Measurements from ENCODE around the gene KRTAP4-7. TPM values are rescaled to one million over a fixed set of nuclear protein-coding genes. Genes with fewer than 3 reads are reported as not detected.
A peak's percentile ranks its signal among the peaks of the same experiment; 100 is the strongest.

Gene KRTAP4-7
- total and polyA plus RNA-seq, 2 of the 4 experiments (the other 2 are of a cell fraction), result not detected

DNA sequence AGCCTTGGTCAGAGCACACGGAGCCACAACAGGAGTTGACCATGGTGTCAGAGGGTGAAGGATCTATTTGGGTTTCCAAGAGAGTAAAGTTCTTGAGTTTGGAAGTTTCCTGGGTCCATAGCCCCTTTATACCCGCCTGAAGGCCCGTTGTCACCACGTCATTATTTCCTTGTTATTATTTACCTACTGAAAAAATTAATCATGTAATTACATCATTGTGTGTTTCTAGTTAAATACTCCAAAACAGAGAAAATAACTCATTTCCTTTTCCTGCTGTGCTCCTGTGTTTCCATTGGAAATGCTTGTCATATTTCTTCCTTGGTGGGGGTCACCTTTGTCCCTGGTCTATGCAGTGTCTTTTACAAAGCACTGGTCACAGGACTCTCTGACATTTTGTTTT is 14.1 kb downstream of the KRTAP4-7 start, which contains the start of gene KRTAP4-8:
Gene KRTAP4-8, minus strand, starts transcription at position 101 of the 400 bp plus-strand sequence. Its CDS starts 58 bp downstream, at position 43.
- peak within 1 kb of the TSS; percentile 0; the same call in 1 of the 2 replicates for H4K5ac ChIP-seq (ENCODE audit: low read depth, low read length)
- DNase-seq, result no peak
- H3K4me2 ChIP-seq (ENCODE audit: low read depth, low read length), result no peak within 1 kb of the TSS
- 71% methylated on average over 1 of the region's 4 CpGs; no CpG with 5 or more reads in 1 of the 2 experiments for WGBS, 2 experiments (ENCODE audit: extremely low coverage in 2 of 2, insufficient read length in 1 of 2)
- no peaks in the 10 kb centered on the region for H4K20me1 ChIP-seq (ENCODE audit: insufficient read depth, low read length)
- H3K56ac ChIP-seq (ENCODE audit: extremely low read depth, insufficient read depth, low read length), result no peak within 1 kb of the TSS
- no peak for ATAC-seq (ENCODE audit: low read depth)
- dilution Hi-C loops (cut with HindIII; ENCODE audit: low sequenced_read_pairs, unreplicated experiment) (no loop called here), intact Hi-C loops (cut with micrococcal nuclease) (no loop called here), in situ Hi-C loops (cut with MboI; ENCODE audit: low sequenced_read_pairs) (no loop called here)
- H3K18ac ChIP-seq (ENCODE audit: low read depth, low read length), result peak within 1 kb of the TSS; percentile 76; the same call in 1 of the 2 replicates
- peak within 1 kb of the TSS; percentile 32 to 53 for H4K8ac ChIP-seq (ENCODE audit: low read depth in 2 of 2, low read length in 2 of 2)
- H2BK5ac ChIP-seq (ENCODE audit: low read depth, low read length, poor library complexity, severe bottlenecking), result peak within 1 kb of the TSS; percentile 95
- H3K9ac ChIP-seq (ENCODE audit: low read depth, low read length), result no peak within 1 kb of the TSS
- peaks cover 6% of the 10 kb centered on the region for H3K9me1 ChIP-seq (ENCODE audit: insufficient read depth, low read length)
- H3K14ac ChIP-seq (replicated peaks; ENCODE audit: low read depth, low read length), result peak within 1 kb of the TSS; percentile 85
- H2BK20ac ChIP-seq (ENCODE audit: low read depth, low read length), result peak within 1 kb of the TSS; percentile 95
- no peaks in the 10 kb centered on the region for H3K79me1 ChIP-seq (ENCODE audit: low read depth in 1 of 2, low read length in 2 of 2)
- peak within 1 kb of the TSS; percentile 79; the same call in 1 of the 2 replicates for H3K23ac ChIP-seq (ENCODE audit: low read depth, low read length)
- no peak within 1 kb of the TSS for H2AFZ ChIP-seq (replicated peaks; ENCODE audit: low read length, poor library complexity)
- H3K27ac ChIP-seq (ENCODE audit: insufficient read depth, low read length), result no peak within 1 kb of the TSS; the same call in 1 of the 2 replicates
- H2BK15ac ChIP-seq (ENCODE audit: low read depth, low read length), result peak within 1 kb of the TSS; percentile 70; the same call in 1 of the 3 replicates
- ChIA-PET POLR2A (ENCODE audit: unreplicated experiment) (no interaction called here), CTCF (no interaction called here)
- peak within 1 kb of the TSS; percentile 68 for H4K91ac ChIP-seq (ENCODE audit: insufficient read depth, low read depth, low read length)
- H3K9me3 ChIP-seq (ENCODE audit: control insufficient read depth, insufficient read depth, low read length), result no peaks in the 10 kb centered on the region
- H2BK120ac ChIP-seq (ENCODE audit: low read depth, low read length), result peak within 1 kb of the TSS; percentile 86
- no peaks in the 10 kb centered on the region for H3K36me3 ChIP-seq (ENCODE audit: control insufficient read depth, insufficient read depth, low read length)
- no peak within 1 kb of the TSS for H3K4me3 ChIP-seq (ENCODE audit: insufficient read depth, low read depth, low read length)
- BruUV-seq (replicated peaks), result no TSS peak
- peak within 1 kb of the TSS; percentile 86 for H2AK5ac ChIP-seq (ENCODE audit: low read depth, low read length)
- no peak for TF ChIP-seq NFE2L2 (IDR thresholded peaks at IDR 0.05; ENCODE audit: low read depth, low read length)
- no peak for TF ChIP-seq MXI1 (IDR thresholded peaks at IDR 0.05; ENCODE audit: borderline replicate concordance, low read depth, low read length)
- TF ChIP-seq MAFK (IDR thresholded peaks at IDR 0.05; ENCODE audit: low read depth, low read length), result no peak
- no peak for TF ChIP-seq MAZ (IDR thresholded peaks at IDR 0.05; ENCODE audit: borderline replicate concordance, low read depth, low read length)
- no peak for TF ChIP-seq RFX5 (IDR thresholded peaks at IDR 0.05; ENCODE audit: low read depth, low read length)
- TF ChIP-seq CEBPB (IDR thresholded peaks at IDR 0.05; ENCODE audit: low read depth, low read length), result no peak
- TF ChIP-seq FOS (IDR thresholded peaks at IDR 0.05; ENCODE audit: low read depth, low read length), result no peak
- no peak for TF ChIP-seq CHD1 (IDR thresholded peaks at IDR 0.05; ENCODE audit: low read depth, low read length)
- no peak for TF ChIP-seq POLR2A (IDR thresholded peaks at IDR 0.05; ENCODE audit: low read depth, low read length)
- TF ChIP-seq, protein P1, sequence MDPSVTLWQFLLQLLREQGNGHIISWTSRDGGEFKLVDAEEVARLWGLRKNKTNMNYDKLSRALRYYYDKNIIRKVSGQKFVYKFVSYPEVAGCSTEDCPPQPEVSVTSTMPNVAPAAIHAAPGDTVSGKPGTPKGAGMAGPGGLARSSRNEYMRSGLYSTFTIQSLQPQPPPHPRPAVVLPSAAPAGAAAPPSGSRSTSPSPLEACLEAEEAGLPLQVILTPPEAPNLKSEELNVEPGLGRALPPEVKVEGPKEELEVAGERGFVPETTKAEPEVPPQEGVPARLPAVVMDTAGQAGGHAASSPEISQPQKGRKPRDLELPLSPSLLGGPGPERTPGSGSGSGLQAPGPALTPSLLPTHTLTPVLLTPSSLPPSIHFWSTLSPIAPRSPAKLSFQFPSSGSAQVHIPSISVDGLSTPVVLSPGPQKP (IDR thresholded peaks at IDR 0.05; ENCODE audit: borderline replicate concordance, low read depth, low read length), result no peak
- TF ChIP-seq RAD21 (IDR thresholded peaks at IDR 0.05; ENCODE audit: low read length), result no peak
- H3K27me3 ChIP-seq (ENCODE audit: control insufficient read depth, insufficient read depth, low read length), result no peaks in the 10 kb centered on the region
- H2AK9ac ChIP-seq (replicated peaks; ENCODE audit: low read depth, low read length, poor library complexity), result no peak within 1 kb of the TSS
- peaks cover 4% of the 10 kb centered on the region; the same call in 1 of the 2 replicates for H3K4me1 ChIP-seq (ENCODE audit: control insufficient read depth, insufficient read depth, low read length)
- peak within 1 kb of the TSS; percentile 94 for H3K4ac ChIP-seq (ENCODE audit: low read depth, low read length)
